Measurements from ENCODE around the gene SLC35D2.

DNA sequence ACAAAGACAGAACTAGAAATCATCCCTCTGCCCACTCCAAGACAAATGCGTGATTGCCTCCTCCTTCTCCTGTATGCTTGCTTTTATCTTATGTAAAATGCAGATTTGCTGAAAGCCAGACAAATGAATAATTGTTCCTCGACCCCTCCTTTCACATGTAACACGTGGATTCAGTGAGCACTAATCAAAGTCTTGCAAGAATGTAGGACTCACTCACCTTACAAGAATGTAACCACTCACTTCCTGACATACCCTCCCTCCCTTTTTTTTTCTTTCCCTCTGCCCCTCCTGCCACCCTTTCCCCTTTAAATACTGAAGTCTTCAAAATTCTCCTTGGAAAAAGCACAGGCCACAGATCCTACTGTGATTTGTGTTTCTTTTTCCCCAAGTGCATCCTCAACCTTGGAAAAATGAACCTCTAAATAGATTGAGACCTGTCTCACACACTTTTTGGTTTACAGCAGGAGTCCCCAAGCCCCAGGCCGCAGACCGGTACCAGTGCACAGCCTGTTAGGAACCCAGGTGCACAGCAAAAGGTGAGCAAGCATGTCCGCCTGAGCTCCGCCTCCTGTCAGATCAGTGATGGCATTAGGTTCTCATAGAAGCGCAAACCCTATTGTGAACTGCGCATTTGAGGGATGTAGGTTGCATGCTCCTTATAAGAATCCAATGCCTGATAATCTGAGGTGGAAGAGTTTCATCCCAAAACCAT, 52.1 kb downstream of the SLC35D2 start:
- no peak for TF ChIP-seq REST (IDR thresholded peaks at IDR 0.05; ENCODE audit: insufficient read depth in 1 of 2, low read depth in 2 of 2, low read length in 2 of 2)
- no peak for TF ChIP-seq POLR2AphosphoS5 (IDR thresholded peaks at IDR 0.05; ENCODE audit: low read depth, low read length)
- TF ChIP-seq TAF1 (IDR thresholded peaks at IDR 0.05; ENCODE audit: borderline replicate concordance, insufficient read depth, low read length), result no peak
- TF ChIP-seq SIN3A (IDR thresholded peaks at IDR 0.05; ENCODE audit: borderline replicate concordance, insufficient read depth, low read length), result no peak

Data from PFSK-1 (cell line).